D721Med (cell line): Measurements from ENCODE around the gene TSHR.

Experiments
- DNase-seq: peaks from one replicate; pipeline ENCODE4 v3.0.0; 2011; ENCODE audit warnings: low spot score; ENCODE audit not compliant: insufficient read length
- FAIRE-seq: peaks from 2 replicates; lab custom pipeline; 2011; peaks lifted over from hg19 to GRCh38; lab: Jason Lieb, UNC
- CTCF ChIP-seq: IDR thresholded peaks from 2 replicates; pipeline ENCODE4 v1.5.1; 2012; ENCODE audit warnings: mild to moderate bottlenecking, control low read depth; ENCODE audit not compliant: insufficient read depth; ENCODE audit errors: missing control alignments

Gene TSHR

GRCh38 chr14:80926397-80927082, 28.9 kb upstream of the TSHR start:
- no peak for TF ChIP-seq CTCF
- no peak for DNase-seq
- FAIRE-seq = no peak

GRCh38 chr14:80927083-80927989, 28.1 kb upstream of the TSHR start:
- DNase-seq (no peak), FAIRE-seq (no peak)
- no peak for TF ChIP-seq CTCF

GRCh38 chr14:80930095-80930494, 25.3 kb upstream of the TSHR start:
- no peak for TF ChIP-seq CTCF
- no peak for FAIRE-seq
- DNase-seq = no peak

- no peak for FAIRE-seq
- no peak for TF ChIP-seq CTCF
- no peak for DNase-seq
Observed at GRCh38 chr14:80930836-80931389, 24.5 kb upstream of the TSHR start.

- FAIRE-seq = peak; percentile 64
- TF ChIP-seq CTCF = no peak
Observed at GRCh38 chr14:80933282-80933681, 22.1 kb upstream of the TSHR start.

GRCh38 chr14:80933686-80934085, 21.7 kb upstream of the TSHR start:
- TF ChIP-seq CTCF = no peak
- DNase-seq = no peak

More at GRCh38 chr14:80933282-80933681, 22.1 kb upstream of the TSHR start:
- no peak for DNase-seq

More at GRCh38 chr14:80933686-80934085, 21.7 kb upstream of the TSHR start:
- no peak for FAIRE-seq
